H9 (cell line): ENCODE data around the gene CCDC40. TPM values are rescaled to one million over a fixed set of nuclear protein-coding genes. Genes with fewer than 3 reads are reported as not detected.

Experiments
- DNase-seq: peaks from one replicate; pipeline ENCODE4 v3.0.0-alpha.2; 2017
- H2AFZ ChIP-seq: one replicate; pipeline ENCODE4 v1.6.1; 2013; ENCODE audit warnings: mild to moderate bottlenecking, low read length, control low read depth, moderate library complexity
- H2AK5ac ChIP-seq: 2 replicates; pipeline ENCODE4 v1.6.1; 2013; ENCODE audit warnings: low read length, control low read depth, mixed read lengths; ENCODE audit not compliant: insufficient read length
- H2BK120ac ChIP-seq: one replicate; pipeline ENCODE4 v1.6.1; 2013; ENCODE audit warnings: low read depth, mild to moderate bottlenecking, low read length, control low read depth, inconsistent platforms; ENCODE audit not compliant: poor library complexity, severe bottlenecking
- H2BK12ac ChIP-seq: 2 replicates; pipeline ENCODE4 v1.6.1; 2013; ENCODE audit warnings: low read length, control low read depth, mixed read lengths, low read depth; ENCODE audit not compliant: insufficient read length
- H2BK15ac ChIP-seq: 2 replicates; pipeline ENCODE4 v1.6.1; 2013; ENCODE audit warnings: low read depth, low read length, control low read depth
- H2BK20ac ChIP-seq: one replicate; pipeline ENCODE4 v1.6.1; 2013; ENCODE audit warnings: low read depth, mild to moderate bottlenecking, low read length, control low read depth, inconsistent platforms; ENCODE audit not compliant: poor library complexity, severe bottlenecking
- H2BK5ac ChIP-seq: 2 replicates; pipeline ENCODE4 v1.6.1; 2013; ENCODE audit warnings: low read length, control low read depth, mixed read lengths; ENCODE audit not compliant: insufficient read length
- H3K14ac ChIP-seq: 2 replicates; pipeline ENCODE4 v1.6.1; 2013; ENCODE audit warnings: low read length, control low read depth; ENCODE audit not compliant: insufficient read depth
- H3K18ac ChIP-seq: 2 replicates; pipeline ENCODE4 v1.6.1; 2013; ENCODE audit warnings: low read depth, mild to moderate bottlenecking, mixed read lengths, low read length, control low read depth; ENCODE audit not compliant: insufficient read length
- H3K23ac ChIP-seq: 2 replicates; pipeline ENCODE4 v1.6.1; 2013; ENCODE audit warnings: low read length, control low read depth, mixed read lengths, low read depth; ENCODE audit not compliant: insufficient read length
- H3K23me2 ChIP-seq: 2 replicates; pipeline ENCODE4 v1.6.1; 2013; ENCODE audit warnings: low read depth, mild to moderate bottlenecking, mixed read lengths, low read length, control low read depth; ENCODE audit not compliant: insufficient read length, poor library complexity, severe bottlenecking
- H3K27ac ChIP-seq: 2 replicates; pipeline ENCODE4 v1.5.1; 2013; ENCODE audit warnings: low read length, control low read depth, mixed read lengths, low read depth; ENCODE audit not compliant: insufficient read length
- H3K27me3 ChIP-seq: 2 replicates; pipeline ENCODE4 v1.6.1; 2013; ENCODE audit warnings: low read length, control low read depth, inconsistent platforms; ENCODE audit not compliant: insufficient read depth
- H3K4ac ChIP-seq: 2 replicates; pipeline ENCODE4 v1.6.1; 2013; ENCODE audit warnings: low read depth, mild to moderate bottlenecking, control low read depth, inconsistent platforms, low read length, moderate library complexity
- H3K4me1 ChIP-seq: 2 replicates; pipeline ENCODE4 v1.6.1; 2013; ENCODE audit warnings: low read length, control low read depth, inconsistent platforms; ENCODE audit not compliant: insufficient read depth
- H3K4me2 ChIP-seq: 2 replicates; pipeline ENCODE4 v1.6.1; 2013; ENCODE audit warnings: low read length, control low read depth, mixed read lengths; ENCODE audit not compliant: insufficient read length, insufficient read depth
- H3K56ac ChIP-seq: 2 replicates; pipeline ENCODE4 v1.6.1; 2013; ENCODE audit warnings: low read depth, mild to moderate bottlenecking, mixed read lengths, low read length, control low read depth; ENCODE audit not compliant: insufficient read length
- H3K79me1 ChIP-seq: 2 replicates; pipeline ENCODE4 v1.6.1; 2013; ENCODE audit warnings: low read depth, mild to moderate bottlenecking, moderate library complexity, low read length, control low read depth, inconsistent platforms; ENCODE audit not compliant: insufficient read depth, poor library complexity, severe bottlenecking
- H3K79me2 ChIP-seq: 2 replicates; pipeline ENCODE4 v1.6.1; 2013; ENCODE audit warnings: low read length, control low read depth, inconsistent platforms; ENCODE audit not compliant: insufficient read depth
- H3K9ac ChIP-seq: 2 replicates; pipeline ENCODE4 v1.6.1; 2013; ENCODE audit warnings: low read length, control low read depth, mixed read lengths; ENCODE audit not compliant: insufficient read length; ENCODE audit errors: extremely low read depth
- H3K9me3 ChIP-seq: one replicate; pipeline ENCODE4 v1.6.1; 2013; ENCODE audit warnings: low read depth, low read length, inconsistent platforms; ENCODE audit not compliant: control insufficient read depth
- H3T11ph ChIP-seq: one replicate; pipeline ENCODE4 v1.6.1; 2013; ENCODE audit warnings: mild to moderate bottlenecking, low read length, control low read depth, inconsistent platforms
- H4K20me1 ChIP-seq: one replicate; pipeline ENCODE4 v1.6.1; 2013; ENCODE audit not compliant: control insufficient read depth, insufficient read length, insufficient read depth
- H4K5ac ChIP-seq: 2 replicates; pipeline ENCODE4 v1.6.1; 2013; ENCODE audit warnings: low read depth, mild to moderate bottlenecking, mixed read lengths, low read length, control low read depth; ENCODE audit not compliant: insufficient read length
- H4K8ac ChIP-seq: replicated peaks from 2 replicates; pipeline ENCODE4 v1.6.1; 2013; ENCODE audit warnings: low read length, control low read depth, mixed read lengths, low read depth; ENCODE audit not compliant: insufficient read length
- H4K91ac ChIP-seq: 2 replicates; pipeline ENCODE4 v1.6.1; 2013; ENCODE audit warnings: low read depth, mild to moderate bottlenecking, moderate library complexity, mixed read lengths, low read length, control low read depth; ENCODE audit not compliant: insufficient read length
- H3K27ac Mint-ChIP-seq, 3 experiments: 2 replicates in 2 of 3; 3 replicates in 1 of 3; pipeline ENCODE4 v1.8.0; 2020 to 2021; ENCODE audit warnings: mixed read lengths in 3 of 3, mild to moderate bottlenecking in 1 of 3, moderate library complexity in 1 of 3
- H3K27me3 Mint-ChIP-seq: 2 replicates; pipeline ENCODE4 v1.8.0; 2021; ENCODE audit warnings: low read depth, mild to moderate bottlenecking, moderate library complexity, mixed read lengths
- H3K36me3 Mint-ChIP-seq, 3 experiments: 2 replicates in 2 of 3; 3 replicates in 1 of 3; pipeline ENCODE4 v1.8.0; 2020 to 2021; ENCODE audit warnings: low read depth in 3 of 3, mixed read lengths in 3 of 3; ENCODE audit not compliant: insufficient read depth in 1 of 3
- H3K4me1 Mint-ChIP-seq, 2 experiments: 2 replicates each; pipeline ENCODE4 v1.8.0; 2020; ENCODE audit warnings: mixed read lengths in 2 of 2
- H3K4me3 Mint-ChIP-seq, 2 experiments: 2 replicates in 1 of 2; 3 replicates in 1 of 2; pipeline ENCODE4 v1.8.0; 2020 to 2021; ENCODE audit warnings: mild to moderate bottlenecking in 2 of 2, mixed read lengths in 2 of 2, moderate library complexity in 1 of 2
- H3K9me3 Mint-ChIP-seq, 2 experiments: 2 replicates in 1 of 2; 3 replicates in 1 of 2; pipeline ENCODE4 v1.8.0; 2020; ENCODE audit warnings: mild to moderate bottlenecking in 2 of 2, mixed read lengths in 2 of 2, moderate library complexity in 1 of 2
- WGBS: extraction: QIAGEN DNeasy Blood & Tissue Kit; methylation state at CpG from one replicate; pipeline ENCODE4 v1.1.7; 2013; ENCODE audit warnings: missing lambda C conversion rate, low lambda C conversion rate, mixed read lengths; ENCODE audit not compliant: insufficient read length; ENCODE audit errors: extremely low coverage; 5-methylcytosine and 5-hydroxymethylcytosine counted together
- total RNA-seq: library from RNA; stranded (reverse); gene quantifications from 2 replicates; pipeline ENCODE4 v1.2.1, GENCODE V29; 2021
- TF ChIP-seq, protein P1 (sequence below): fragments of 200-600 bp; sonication (generic); conservative IDR thresholded peaks from 3 replicates; pipeline ENCODE4 v1.8.0; 2021; ENCODE audit warnings: antibody characterized with exemption, mild to moderate bottlenecking

CCDC40 gene
- total RNA-seq, 1 experiment from 2014 or later, result 8.9 TPM

DNA sequence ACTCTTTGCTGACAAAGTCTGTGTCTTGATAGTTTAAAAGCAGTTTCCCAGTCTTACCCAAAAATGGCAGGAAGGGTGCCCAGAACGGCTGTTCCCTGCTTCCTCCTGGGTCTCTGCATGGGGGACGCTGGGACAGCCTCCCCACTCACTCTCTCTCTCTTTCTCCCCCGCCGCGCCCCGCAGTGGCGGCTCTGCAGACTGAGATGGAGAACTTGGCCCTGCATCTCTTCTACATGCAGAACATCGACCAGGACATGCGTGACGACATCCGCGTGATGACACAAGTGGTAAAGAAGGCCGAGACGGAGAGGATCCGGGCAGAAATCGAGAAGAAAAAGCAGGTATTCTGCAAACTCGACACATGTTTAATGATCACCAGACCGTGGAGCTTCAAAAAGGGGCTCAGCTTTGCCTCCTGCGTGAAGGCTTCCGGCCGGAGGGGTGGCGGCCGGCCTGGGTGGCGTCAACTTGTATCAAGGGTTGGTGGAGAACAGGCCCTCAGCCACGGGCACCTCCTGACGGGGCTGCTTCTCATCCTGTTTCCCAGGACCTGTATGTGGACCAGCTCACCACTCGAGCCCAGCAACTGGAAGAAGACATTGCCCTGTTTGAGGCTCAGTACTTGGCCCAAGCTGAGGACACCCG lies 22.0 kb downstream of the CCDC40 start:
- no peaks in the 10 kb centered on the region for H3K27me3 Mint-ChIP-seq
- H3K56ac ChIP-seq, result no peak overlapping the region
- H3K23ac ChIP-seq, result no peak overlapping the region
- no peaks in the 10 kb centered on the region for H3K9me3 ChIP-seq
- no peaks in the 10 kb centered on the region for H4K20me1 ChIP-seq
- H4K91ac ChIP-seq, result no peak overlapping the region
- H3K27ac ChIP-seq, result no peak overlapping the region
- no peak overlapping the region for H2BK120ac ChIP-seq
- no peaks in the 10 kb centered on the region for H3K79me1 ChIP-seq
- H3K9ac ChIP-seq, result no peak overlapping the region
- no peak overlapping the region for H2BK5ac ChIP-seq
- H4K8ac ChIP-seq, result no peak overlapping the region
- H3K79me2 ChIP-seq, result no peaks in the 10 kb centered on the region
- no peak overlapping the region for H4K5ac ChIP-seq
- no peak for DNase-seq
- H2AK5ac ChIP-seq, result no peak overlapping the region
- no peaks in the 10 kb centered on the region for H3K23me2 ChIP-seq
- H2BK20ac ChIP-seq, result no peak overlapping the region
- peaks cover 8 to 15% of the 10 kb centered on the region in 2 experiments for H3K4me1 Mint-ChIP-seq
- no peak overlapping the region for H3K18ac ChIP-seq
- no peak overlapping the region for H2BK12ac ChIP-seq
- no peak overlapping the region for H3K4me2 ChIP-seq
- no peak overlapping the region; the same call in 1 of the 2 replicates for H3K14ac ChIP-seq
- no peaks in the 10 kb centered on the region for H3K9me3 Mint-ChIP-seq
- peaks cover 0 to 5% (median 2%) of the 10 kb centered on the region in 3 experiments; a peak in 3 of 7 replicates for H3K36me3 Mint-ChIP-seq
- no peaks in the 10 kb centered on the region for H3K27me3 ChIP-seq
- no peak overlapping the region for H2AFZ ChIP-seq
- H3K4me1 ChIP-seq, result no peaks in the 10 kb centered on the region
- no peak overlapping the region for H3T11ph ChIP-seq
- H3K27ac Mint-ChIP-seq, result 0 out of 7 replicates have a peak overlapping the region, but pooled peaks of 1 of the 3 experiments have one; percentile 44
- H2BK15ac ChIP-seq, result no peak overlapping the region
- H3K4me3 Mint-ChIP-seq, result no peak overlapping the region
- no CpG with 5 or more reads among the region's 28 CpGs for WGBS
- TF ChIP-seq, protein P1, sequence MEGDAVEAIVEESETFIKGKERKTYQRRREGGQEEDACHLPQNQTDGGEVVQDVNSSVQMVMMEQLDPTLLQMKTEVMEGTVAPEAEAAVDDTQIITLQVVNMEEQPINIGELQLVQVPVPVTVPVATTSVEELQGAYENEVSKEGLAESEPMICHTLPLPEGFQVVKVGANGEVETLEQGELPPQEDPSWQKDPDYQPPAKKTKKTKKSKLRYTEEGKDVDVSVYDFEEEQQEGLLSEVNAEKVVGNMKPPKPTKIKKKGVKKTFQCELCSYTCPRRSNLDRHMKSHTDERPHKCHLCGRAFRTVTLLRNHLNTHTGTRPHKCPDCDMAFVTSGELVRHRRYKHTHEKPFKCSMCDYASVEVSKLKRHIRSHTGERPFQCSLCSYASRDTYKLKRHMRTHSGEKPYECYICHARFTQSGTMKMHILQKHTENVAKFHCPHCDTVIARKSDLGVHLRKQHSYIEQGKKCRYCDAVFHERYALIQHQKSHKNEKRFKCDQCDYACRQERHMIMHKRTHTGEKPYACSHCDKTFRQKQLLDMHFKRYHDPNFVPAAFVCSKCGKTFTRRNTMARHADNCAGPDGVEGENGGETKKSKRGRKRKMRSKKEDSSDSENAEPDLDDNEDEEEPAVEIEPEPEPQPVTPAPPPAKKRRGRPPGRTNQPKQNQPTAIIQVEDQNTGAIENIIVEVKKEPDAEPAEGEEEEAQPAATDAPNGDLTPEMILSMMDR, result no peak
- H3K4ac ChIP-seq, result no peak overlapping the region
